Spleen (tissue), 7 donors: ENCODE results near the gene BANK1.

ENCODE experiments used
- CTCF ChIP-seq, 11 experiments: fragments of 200-600 bp in 7 of 11; fragments of 450-650 bp in 4 of 11; sonication (generic) in 4 of 11; IDR thresholded peaks in 8 of 11; conservative IDR thresholded peaks in 3 of 11; 1 replicate in 7 of 11; 2 replicates in 4 of 11; pipeline versions ENCODE4 v1.4.0 to v1.8.0; 2016 to 2021; ENCODE audit warnings: antibody characterized with exemption in 11 of 11, inconsistent platforms in 4 of 11, mild to moderate bottlenecking in 1 of 11
- POLR2A ChIP-seq, 3 donors: fragments of 450-650 bp; IDR thresholded peaks; one replicate each; pipeline ENCODE4 v1.5.1; 2017; ENCODE audit warnings: antibody characterized with exemption in 3 of 3, mild to moderate bottlenecking in 1 of 3
- donor health status: DM: no; HTN: no; CAD: no; lungs with moderate emphysema.
- donor health status: DM: no; HTN: no; CAD: no.
- donor health status: DM: no; HTN: no; CAD: no.

DNA sequence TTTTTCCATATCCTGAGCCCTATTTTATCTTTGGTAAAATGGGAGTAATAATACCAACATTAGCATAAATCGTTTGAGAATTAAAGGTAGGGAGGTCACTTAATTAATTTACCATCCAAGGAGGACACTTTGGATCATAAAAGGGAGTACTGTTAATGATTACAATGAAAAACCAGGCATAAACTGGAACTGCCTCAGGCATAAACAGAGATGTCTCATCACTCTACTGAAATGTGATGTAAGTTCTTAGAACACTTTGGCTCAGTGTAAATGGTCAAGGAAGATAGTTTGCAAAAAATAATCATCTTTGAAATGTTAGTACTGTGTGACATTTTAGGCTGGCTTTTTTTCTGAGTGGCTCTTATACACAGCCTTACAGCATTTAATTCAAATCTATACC is 286.1 kb downstream of the BANK1 start:
- TF ChIP-seq CTCF (IDR thresholded peaks at IDR 0.05 in 8 of 11, conservative IDR thresholded peaks at IDR 0.05 in 3 of 11): no peak
- TF ChIP-seq POLR2A (IDR thresholded peaks at IDR 0.05): no peak
